ENCODE data around the gene MAGI1. TPM values are rescaled to one million over a fixed set of nuclear protein-coding genes. Genes with fewer than 3 reads are reported as not detected.

MAGI1 gene
- total RNA-seq, 1 experiment from 2014 or later, result 58.2 TPM

DNA sequence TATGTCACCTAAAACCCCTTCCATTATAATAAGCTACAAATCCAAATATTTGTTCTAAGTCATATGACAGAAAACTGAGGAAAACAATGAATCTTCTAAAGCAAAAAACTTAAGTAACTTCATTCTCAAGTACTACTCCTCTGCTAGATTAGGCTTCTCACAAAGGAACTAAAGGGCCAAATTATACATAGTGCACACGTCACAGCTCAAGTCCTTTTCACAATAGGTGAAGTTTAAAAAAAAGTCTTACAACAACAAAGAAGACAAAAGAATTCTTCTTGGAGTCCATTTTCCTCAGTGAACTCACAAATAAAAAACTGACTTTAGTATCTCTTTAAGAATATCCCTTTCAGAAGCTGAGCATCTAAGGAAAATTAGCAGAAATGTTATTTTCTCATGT lies 479.9 kb downstream of the MAGI1 start (continued):
- TF ChIP-seq, protein P1, sequence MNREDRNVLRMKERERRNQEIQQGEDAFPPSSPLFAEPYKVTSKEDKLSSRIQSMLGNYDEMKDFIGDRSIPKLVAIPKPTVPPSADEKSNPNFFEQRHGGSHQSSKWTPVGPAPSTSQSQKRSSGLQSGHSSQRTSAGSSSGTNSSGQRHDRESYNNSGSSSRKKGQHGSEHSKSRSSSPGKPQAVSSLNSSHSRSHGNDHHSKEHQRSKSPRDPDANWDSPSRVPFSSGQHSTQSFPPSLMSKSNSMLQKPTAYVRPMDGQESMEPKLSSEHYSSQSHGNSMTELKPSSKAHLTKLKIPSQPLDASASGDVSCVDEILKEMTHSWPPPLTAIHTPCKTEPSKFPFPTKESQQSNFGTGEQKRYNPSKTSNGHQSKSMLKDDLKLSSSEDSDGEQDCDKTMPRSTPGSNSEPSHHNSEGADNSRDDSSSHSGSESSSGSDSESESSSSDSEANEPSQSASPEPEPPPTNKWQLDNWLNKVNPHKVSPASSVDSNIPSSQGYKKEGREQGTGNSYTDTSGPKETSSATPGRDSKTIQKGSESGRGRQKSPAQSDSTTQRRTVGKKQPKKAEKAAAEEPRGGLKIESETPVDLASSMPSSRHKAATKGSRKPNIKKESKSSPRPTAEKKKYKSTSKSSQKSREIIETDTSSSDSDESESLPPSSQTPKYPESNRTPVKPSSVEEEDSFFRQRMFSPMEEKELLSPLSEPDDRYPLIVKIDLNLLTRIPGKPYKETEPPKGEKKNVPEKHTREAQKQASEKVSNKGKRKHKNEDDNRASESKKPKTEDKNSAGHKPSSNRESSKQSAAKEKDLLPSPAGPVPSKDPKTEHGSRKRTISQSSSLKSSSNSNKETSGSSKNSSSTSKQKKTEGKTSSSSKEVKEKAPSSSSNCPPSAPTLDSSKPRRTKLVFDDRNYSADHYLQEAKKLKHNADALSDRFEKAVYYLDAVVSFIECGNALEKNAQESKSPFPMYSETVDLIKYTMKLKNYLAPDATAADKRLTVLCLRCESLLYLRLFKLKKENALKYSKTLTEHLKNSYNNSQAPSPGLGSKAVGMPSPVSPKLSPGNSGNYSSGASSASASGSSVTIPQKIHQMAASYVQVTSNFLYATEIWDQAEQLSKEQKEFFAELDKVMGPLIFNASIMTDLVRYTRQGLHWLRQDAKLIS (CRISPR knock-in tag; IDR thresholded peaks at IDR 0.05; ENCODE audit: borderline replicate concordance), result no peak
- TF ChIP-seq, protein P2, sequence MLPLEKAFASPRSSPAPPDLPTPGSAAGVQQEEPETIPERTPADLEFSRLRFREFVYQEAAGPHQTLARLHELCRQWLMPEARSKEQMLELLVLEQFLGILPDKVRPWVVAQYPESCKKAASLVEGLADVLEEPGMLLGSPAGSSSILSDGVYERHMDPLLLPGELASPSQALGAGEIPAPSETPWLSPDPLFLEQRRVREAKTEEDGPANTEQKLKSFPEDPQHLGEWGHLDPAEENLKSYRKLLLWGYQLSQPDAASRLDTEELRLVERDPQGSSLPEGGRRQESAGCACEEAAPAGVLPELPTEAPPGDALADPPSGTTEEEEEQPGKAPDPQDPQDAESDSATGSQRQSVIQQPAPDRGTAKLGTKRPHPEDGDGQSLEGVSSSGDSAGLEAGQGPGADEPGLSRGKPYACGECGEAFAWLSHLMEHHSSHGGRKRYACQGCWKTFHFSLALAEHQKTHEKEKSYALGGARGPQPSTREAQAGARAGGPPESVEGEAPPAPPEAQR (CRISPR knock-in tag; IDR thresholded peaks at IDR 0.05), result no peak
- TF ChIP-seq, protein P3, sequence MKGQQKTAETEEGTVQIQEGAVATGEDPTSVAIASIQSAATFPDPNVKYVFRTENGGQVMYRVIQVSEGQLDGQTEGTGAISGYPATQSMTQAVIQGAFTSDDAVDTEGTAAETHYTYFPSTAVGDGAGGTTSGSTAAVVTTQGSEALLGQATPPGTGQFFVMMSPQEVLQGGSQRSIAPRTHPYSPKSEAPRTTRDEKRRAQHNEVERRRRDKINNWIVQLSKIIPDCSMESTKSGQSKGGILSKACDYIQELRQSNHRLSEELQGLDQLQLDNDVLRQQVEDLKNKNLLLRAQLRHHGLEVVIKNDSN (CRISPR knock-in tag; IDR thresholded peaks at IDR 0.05), result no peak
- TF ChIP-seq, protein P4, sequence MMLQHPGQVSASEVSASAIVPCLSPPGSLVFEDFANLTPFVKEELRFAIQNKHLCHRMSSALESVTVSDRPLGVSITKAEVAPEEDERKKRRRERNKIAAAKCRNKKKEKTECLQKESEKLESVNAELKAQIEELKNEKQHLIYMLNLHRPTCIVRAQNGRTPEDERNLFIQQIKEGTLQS (CRISPR knock-in tag; conservative IDR thresholded peaks at IDR 0.05), result no peak
- no peak for TF ChIP-seq ESRRA (CRISPR knock-in tag; IDR thresholded peaks at IDR 0.05; ENCODE audit: borderline replicate concordance)

DNA sequence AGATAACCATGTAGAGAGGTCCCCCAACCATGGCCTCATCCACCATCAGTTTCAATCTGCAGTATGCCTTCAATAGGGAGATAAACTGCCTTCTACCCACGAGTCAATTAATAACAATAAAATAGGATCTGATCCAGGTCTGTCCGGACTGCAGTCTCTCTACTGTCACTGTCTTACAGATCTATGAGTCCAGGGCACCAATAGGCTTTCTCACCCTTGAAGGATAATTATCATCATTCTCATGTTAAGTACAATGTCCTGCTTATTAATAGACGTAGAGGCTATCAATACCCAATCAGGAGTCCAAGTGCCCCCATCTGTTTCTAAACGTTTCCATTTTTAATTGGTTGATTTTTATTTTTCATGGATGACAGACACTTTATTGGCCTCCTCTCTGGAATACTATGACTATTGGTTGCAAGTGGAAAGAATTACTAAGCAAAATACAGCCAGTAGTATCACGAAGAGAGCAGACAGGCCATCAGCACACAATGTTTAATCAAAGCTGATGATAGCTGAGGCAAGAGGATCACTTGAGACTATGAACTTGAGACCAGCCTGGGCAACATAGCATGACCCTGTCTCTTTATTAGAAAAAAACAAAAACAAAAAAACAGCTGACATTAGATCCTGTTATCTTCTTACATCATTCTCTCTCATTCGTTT lies 480.7 kb downstream of the MAGI1 start:
- H3K27ac Mint-ChIP-seq, result no peak overlapping the region
- H3K36me3 Mint-ChIP-seq, result no peaks in the 10 kb centered on the region
- H3K4me1 Mint-ChIP-seq, result peaks cover 57% of the 10 kb centered on the region
- CTCF ChIA-PET, result interaction anchor here (4.1 kb wide), 1 partner anchor 12 kb away, joined by 20 read pairs; no protein-coding TSS in a partner anchor
- no peak overlapping the region for H3K4me3 Mint-ChIP-seq
- no peaks in the 10 kb centered on the region for H3K9me3 Mint-ChIP-seq
- no peak for ATAC-seq
- no peak for DNase-seq (ENCODE audit: low spot score)
- POLR2A ChIA-PET, result interaction anchor here (0.5 kb wide), 1 partner anchor 1527 kb away, joined by 3 read pairs; no protein-coding TSS in a partner anchor
- H3K27me3 Mint-ChIP-seq (ENCODE audit: low read depth), result no peaks in the 10 kb centered on the region
- TF ChIP-seq, protein P5, sequence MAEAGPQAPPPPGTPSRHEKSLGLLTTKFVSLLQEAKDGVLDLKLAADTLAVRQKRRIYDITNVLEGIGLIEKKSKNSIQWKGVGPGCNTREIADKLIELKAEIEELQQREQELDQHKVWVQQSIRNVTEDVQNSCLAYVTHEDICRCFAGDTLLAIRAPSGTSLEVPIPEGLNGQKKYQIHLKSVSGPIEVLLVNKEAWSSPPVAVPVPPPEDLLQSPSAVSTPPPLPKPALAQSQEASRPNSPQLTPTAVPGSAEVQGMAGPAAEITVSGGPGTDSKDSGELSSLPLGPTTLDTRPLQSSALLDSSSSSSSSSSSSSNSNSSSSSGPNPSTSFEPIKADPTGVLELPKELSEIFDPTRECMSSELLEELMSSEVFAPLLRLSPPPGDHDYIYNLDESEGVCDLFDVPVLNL (CRISPR knock-in tag; IDR thresholded peaks at IDR 0.05; ENCODE audit: borderline replicate concordance, low read depth), result no peak
- TF ChIP-seq, protein P6, sequence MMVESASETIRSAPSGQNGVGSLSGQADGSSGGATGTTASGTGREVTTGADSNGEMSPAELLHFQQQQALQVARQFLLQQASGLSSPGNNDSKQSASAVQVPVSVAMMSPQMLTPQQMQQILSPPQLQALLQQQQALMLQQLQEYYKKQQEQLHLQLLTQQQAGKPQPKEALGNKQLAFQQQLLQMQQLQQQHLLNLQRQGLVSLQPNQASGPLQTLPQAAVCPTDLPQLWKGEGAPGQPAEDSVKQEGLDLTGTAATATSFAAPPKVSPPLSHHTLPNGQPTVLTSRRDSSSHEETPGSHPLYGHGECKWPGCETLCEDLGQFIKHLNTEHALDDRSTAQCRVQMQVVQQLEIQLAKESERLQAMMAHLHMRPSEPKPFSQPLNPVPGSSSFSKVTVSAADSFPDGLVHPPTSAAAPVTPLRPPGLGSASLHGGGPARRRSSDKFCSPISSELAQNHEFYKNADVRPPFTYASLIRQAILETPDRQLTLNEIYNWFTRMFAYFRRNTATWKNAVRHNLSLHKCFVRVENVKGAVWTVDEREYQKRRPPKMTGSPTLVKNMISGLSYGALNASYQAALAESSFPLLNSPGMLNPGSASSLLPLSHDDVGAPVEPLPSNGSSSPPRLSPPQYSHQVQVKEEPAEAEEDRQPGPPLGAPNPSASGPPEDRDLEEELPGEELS (CRISPR knock-in tag; IDR thresholded peaks at IDR 0.05), result no peak
- TF ChIP-seq NFE2L1 (CRISPR knock-in tag; IDR thresholded peaks at IDR 0.05) (no peak), JAZF1 (CRISPR knock-in tag; IDR thresholded peaks at IDR 0.05) (no peak), FOXP1 (CRISPR knock-in tag; IDR thresholded peaks at IDR 0.05; ENCODE audit: borderline replicate concordance) (no peak), TP53 (CRISPR knock-in tag; IDR thresholded peaks at IDR 0.05) (no peak), ZNF416 (CRISPR knock-in tag; IDR thresholded peaks at IDR 0.05) (no peak)
- TF ChIP-seq, protein P7, sequence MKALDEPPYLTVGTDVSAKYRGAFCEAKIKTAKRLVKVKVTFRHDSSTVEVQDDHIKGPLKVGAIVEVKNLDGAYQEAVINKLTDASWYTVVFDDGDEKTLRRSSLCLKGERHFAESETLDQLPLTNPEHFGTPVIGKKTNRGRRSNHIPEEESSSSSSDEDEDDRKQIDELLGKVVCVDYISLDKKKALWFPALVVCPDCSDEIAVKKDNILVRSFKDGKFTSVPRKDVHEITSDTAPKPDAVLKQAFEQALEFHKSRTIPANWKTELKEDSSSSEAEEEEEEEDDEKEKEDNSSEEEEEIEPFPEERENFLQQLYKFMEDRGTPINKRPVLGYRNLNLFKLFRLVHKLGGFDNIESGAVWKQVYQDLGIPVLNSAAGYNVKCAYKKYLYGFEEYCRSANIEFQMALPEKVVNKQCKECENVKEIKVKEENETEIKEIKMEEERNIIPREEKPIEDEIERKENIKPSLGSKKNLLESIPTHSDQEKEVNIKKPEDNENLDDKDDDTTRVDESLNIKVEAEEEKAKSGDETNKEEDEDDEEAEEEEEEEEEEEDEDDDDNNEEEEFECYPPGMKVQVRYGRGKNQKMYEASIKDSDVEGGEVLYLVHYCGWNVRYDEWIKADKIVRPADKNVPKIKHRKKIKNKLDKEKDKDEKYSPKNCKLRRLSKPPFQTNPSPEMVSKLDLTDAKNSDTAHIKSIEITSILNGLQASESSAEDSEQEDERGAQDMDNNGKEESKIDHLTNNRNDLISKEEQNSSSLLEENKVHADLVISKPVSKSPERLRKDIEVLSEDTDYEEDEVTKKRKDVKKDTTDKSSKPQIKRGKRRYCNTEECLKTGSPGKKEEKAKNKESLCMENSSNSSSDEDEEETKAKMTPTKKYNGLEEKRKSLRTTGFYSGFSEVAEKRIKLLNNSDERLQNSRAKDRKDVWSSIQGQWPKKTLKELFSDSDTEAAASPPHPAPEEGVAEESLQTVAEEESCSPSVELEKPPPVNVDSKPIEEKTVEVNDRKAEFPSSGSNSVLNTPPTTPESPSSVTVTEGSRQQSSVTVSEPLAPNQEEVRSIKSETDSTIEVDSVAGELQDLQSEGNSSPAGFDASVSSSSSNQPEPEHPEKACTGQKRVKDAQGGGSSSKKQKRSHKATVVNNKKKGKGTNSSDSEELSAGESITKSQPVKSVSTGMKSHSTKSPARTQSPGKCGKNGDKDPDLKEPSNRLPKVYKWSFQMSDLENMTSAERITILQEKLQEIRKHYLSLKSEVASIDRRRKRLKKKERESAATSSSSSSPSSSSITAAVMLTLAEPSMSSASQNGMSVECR (CRISPR knock-in tag; IDR thresholded peaks at IDR 0.05; ENCODE audit: borderline replicate concordance), result no peak
- TF ChIP-seq, protein P8, sequence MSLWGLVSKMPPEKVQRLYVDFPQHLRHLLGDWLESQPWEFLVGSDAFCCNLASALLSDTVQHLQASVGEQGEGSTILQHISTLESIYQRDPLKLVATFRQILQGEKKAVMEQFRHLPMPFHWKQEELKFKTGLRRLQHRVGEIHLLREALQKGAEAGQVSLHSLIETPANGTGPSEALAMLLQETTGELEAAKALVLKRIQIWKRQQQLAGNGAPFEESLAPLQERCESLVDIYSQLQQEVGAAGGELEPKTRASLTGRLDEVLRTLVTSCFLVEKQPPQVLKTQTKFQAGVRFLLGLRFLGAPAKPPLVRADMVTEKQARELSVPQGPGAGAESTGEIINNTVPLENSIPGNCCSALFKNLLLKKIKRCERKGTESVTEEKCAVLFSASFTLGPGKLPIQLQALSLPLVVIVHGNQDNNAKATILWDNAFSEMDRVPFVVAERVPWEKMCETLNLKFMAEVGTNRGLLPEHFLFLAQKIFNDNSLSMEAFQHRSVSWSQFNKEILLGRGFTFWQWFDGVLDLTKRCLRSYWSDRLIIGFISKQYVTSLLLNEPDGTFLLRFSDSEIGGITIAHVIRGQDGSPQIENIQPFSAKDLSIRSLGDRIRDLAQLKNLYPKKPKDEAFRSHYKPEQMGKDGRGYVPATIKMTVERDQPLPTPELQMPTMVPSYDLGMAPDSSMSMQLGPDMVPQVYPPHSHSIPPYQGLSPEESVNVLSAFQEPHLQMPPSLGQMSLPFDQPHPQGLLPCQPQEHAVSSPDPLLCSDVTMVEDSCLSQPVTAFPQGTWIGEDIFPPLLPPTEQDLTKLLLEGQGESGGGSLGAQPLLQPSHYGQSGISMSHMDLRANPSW (CRISPR knock-in tag; conservative IDR thresholded peaks at IDR 0.05; ENCODE audit: low read depth), result no peak
- TF ChIP-seq, protein P9, sequence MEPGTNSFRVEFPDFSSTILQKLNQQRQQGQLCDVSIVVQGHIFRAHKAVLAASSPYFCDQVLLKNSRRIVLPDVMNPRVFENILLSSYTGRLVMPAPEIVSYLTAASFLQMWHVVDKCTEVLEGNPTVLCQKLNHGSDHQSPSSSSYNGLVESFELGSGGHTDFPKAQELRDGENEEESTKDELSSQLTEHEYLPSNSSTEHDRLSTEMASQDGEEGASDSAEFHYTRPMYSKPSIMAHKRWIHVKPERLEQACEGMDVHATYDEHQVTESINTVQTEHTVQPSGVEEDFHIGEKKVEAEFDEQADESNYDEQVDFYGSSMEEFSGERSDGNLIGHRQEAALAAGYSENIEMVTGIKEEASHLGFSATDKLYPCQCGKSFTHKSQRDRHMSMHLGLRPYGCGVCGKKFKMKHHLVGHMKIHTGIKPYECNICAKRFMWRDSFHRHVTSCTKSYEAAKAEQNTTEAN (CRISPR knock-in tag; IDR thresholded peaks at IDR 0.05), result no peak

Measured in WTC11 (cell line).